NCI-H1417 treated with DMSO at 0.1 percent for 48 hours (cell line): ENCODE measurements around the gene LDLRAD4.

Source experiments
- DNase-seq: peaks from one replicate; lab custom pipeline; 2025; lab: John Stamatoyannopoulos, UW

The LDLRAD4 gene

GRCh38 chr18:13572721-13573120 is 354.2 kb downstream of the LDLRAD4 start:
- no peak for DNase-seq

- no peak for DNase-seq
Observed at GRCh38 chr18:13573750-13574149, 355.2 kb downstream of the LDLRAD4 start.

GRCh38 chr18:13574355-13574754 is 355.8 kb downstream of the LDLRAD4 start:
- DNase-seq, result no peak

GRCh38 chr18:13574761-13575160 is 356.2 kb downstream of the LDLRAD4 start:
- DNase-seq, result no peak

- DNase-seq, result no peak
Observed at GRCh38 chr18:13576598-13576997, 358.0 kb downstream of the LDLRAD4 start.

- DNase-seq, result no peak
Observed at GRCh38 chr18:13577091-13577697, 358.6 kb downstream of the LDLRAD4 start.

GRCh38 chr18:13577781-13578180 is 359.2 kb downstream of the LDLRAD4 start:
- no peak for DNase-seq

GRCh38 chr18:13578400-13578799 is 359.8 kb downstream of the LDLRAD4 start:
- no peak for DNase-seq

- DNase-seq, result no peak
Observed at GRCh38 chr18:13579874-13580273, 361.3 kb downstream of the LDLRAD4 start.

- no peak for DNase-seq
Observed at GRCh38 chr18:13580351-13580750, 361.8 kb downstream of the LDLRAD4 start.

GRCh38 chr18:13580991-13581390 is 362.4 kb downstream of the LDLRAD4 start:
- DNase-seq, result no peak

GRCh38 chr18:13581496-13582177 is 363.1 kb downstream of the LDLRAD4 start:
- no peak for DNase-seq

- no peak for DNase-seq
Observed at GRCh38 chr18:13582178-13582670, 363.7 kb downstream of the LDLRAD4 start.

- no peak for DNase-seq
Observed at GRCh38 chr18:13583576-13584550, 365.3 kb downstream of the LDLRAD4 start.

GRCh38 chr18:13584825-13585224 is 366.3 kb downstream of the LDLRAD4 start:
- no peak for DNase-seq

GRCh38 chr18:13585379-13586153 is 367.0 kb downstream of the LDLRAD4 start:
- no peak for DNase-seq

GRCh38 chr18:13587001-13587400 is 368.4 kb downstream of the LDLRAD4 start:
- no peak for DNase-seq

GRCh38 chr18:13587477-13587876 is 368.9 kb downstream of the LDLRAD4 start:
- no peak for DNase-seq

GRCh38 chr18:13587937-13588336 is 369.4 kb downstream of the LDLRAD4 start:
- DNase-seq, result no peak

GRCh38 chr18:13589316-13589715 is 370.8 kb downstream of the LDLRAD4 start:
- DNase-seq, result no peak

- DNase-seq, result no peak
Observed at GRCh38 chr18:13589943-13590342, 371.4 kb downstream of the LDLRAD4 start.

- DNase-seq, result no peak
Observed at GRCh38 chr18:13592246-13592645, 373.7 kb downstream of the LDLRAD4 start.
